Common myeloid progenitor, CD34-positive (primary cell): ENCODE results near the gene LYZL1.

Experiments used
- CTCF ChIA-PET: fragments of 350-600 bp; sonication (Branson Sonifier 250); formaldehyde crosslinking; loops from one replicate; lab custom pipeline; 2021; ENCODE audit warnings: antibody characterized with exemption; lab: Charles Lee
- POLR2A ChIA-PET: fragments of 350-600 bp; sonication (Branson Sonifier 250); formaldehyde crosslinking; loops from one replicate; lab custom pipeline; 2021; ENCODE audit warnings: antibody characterized with exemption; lab: Charles Lee
- DNase-seq, 3 donors: peaks; one replicate each; pipeline versions ENCODE4 v3.0.0 to v3.0.0-alpha.2; 2013
- H3K27ac ChIP-seq, 2 experiments: 1 replicate in 1 of 2; 2 replicates in 1 of 2; pipeline ENCODE4 v1.7.0; 2013; ENCODE audit warnings: inconsistent platforms in 2 of 2, low read length in 2 of 2, mild to moderate bottlenecking in 2 of 2, low read depth in 1 of 2, moderate library complexity in 1 of 2; ENCODE audit not compliant: severe bottlenecking in 2 of 2, insufficient read depth in 1 of 2, poor library complexity in 1 of 2
- H3K27me3 ChIP-seq, 5 experiments: replicated peaks in 2 of 5; 1 replicate in 3 of 5; 2 replicates in 2 of 5; pipeline versions ENCODE4 v1.6.1 to v1.7.0; 2013; ENCODE audit warnings: low read length in 4 of 5, mild to moderate bottlenecking in 2 of 5, moderate library complexity in 2 of 5, inconsistent platforms in 1 of 5; ENCODE audit not compliant: insufficient read depth in 5 of 5, control insufficient read depth in 4 of 5
- H3K36me3 ChIP-seq, 4 experiments: 1 replicate in 2 of 4; 2 replicates in 2 of 4; pipeline versions ENCODE4 v1.6.1 to v1.7.0; 2013; ENCODE audit warnings: low read length in 3 of 4, control low read depth in 1 of 4, mild to moderate bottlenecking in 1 of 4; ENCODE audit not compliant: control insufficient read depth in 4 of 4, insufficient read depth in 4 of 4
- H3K4me1 ChIP-seq, 4 experiments: 1 replicate in 3 of 4; 2 replicates in 1 of 4; pipeline versions ENCODE4 v1.6.1 to v1.7.1; 2013; ENCODE audit warnings: low read length in 3 of 4, mild to moderate bottlenecking in 3 of 4, control low read depth in 1 of 4, inconsistent platforms in 1 of 4, moderate library complexity in 1 of 4; ENCODE audit not compliant: control insufficient read depth in 4 of 4, insufficient read depth in 4 of 4; ENCODE audit errors: control extremely low read depth in 1 of 4
- H3K4me3 ChIP-seq, 7 experiments: 1 replicate in 4 of 7; 2 replicates in 3 of 7; pipeline versions ENCODE4 v1.5.1 to v1.7.0; 2013; ENCODE audit warnings: mild to moderate bottlenecking in 7 of 7, low read length in 6 of 7, moderate library complexity in 6 of 7, inconsistent platforms in 2 of 7, low read depth in 2 of 7, control low read depth in 1 of 7; ENCODE audit not compliant: insufficient read depth in 4 of 7, control insufficient read depth in 1 of 7; ENCODE audit errors: extremely low read depth in 1 of 7
- H3K9me3 ChIP-seq, 5 experiments: 1 replicate in 4 of 5; 2 replicates in 1 of 5; pipeline versions ENCODE4 v1.6.1 to v1.7.1; 2013; ENCODE audit warnings: low read length in 4 of 5, mild to moderate bottlenecking in 2 of 5, inconsistent platforms in 1 of 5, low read depth in 1 of 5, moderate library complexity in 1 of 5; ENCODE audit not compliant: control insufficient read depth in 4 of 5, insufficient read depth in 2 of 5; ENCODE audit errors: control extremely low read depth in 1 of 5
- WGBS: methylation state at CpG from one replicate; pipeline ENCODE4 v1.1.5; 2013; ENCODE audit not compliant: insufficient coverage; 5-methylcytosine and 5-hydroxymethylcytosine counted together

The LYZL1 gene

DNA sequence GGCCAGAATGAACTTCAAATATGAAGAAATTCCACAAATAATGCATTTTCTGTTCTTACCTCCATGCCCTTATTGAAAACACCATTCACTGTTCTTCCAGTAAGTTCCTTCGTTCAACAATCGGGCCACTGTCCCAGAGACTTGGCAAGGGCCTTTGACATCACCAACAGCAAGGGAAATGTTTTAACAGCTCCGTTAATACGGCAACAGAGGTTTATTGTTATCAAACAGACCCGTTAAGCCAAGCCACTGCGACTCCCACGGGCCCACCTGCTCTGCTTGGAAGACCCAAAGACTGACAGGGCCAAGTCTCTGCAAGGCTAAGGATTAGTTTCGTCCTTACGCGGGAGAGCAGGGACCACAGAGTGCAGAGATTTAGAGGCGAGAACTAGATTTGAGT is 43.4 kb upstream of the LYZL1 start:
- Histone ChIP-seq H3K27me3 (peaks cover 0 to 21% (median 10%) of the 10 kb centered on the region in 5 experiments), H3K27ac (no peak overlapping the region), H3K9me3 (peaks cover 0 to 2% (median 0%) of the 10 kb centered on the region in 5 experiments), H3K4me1 (no peaks in the 10 kb centered on the region), H3K4me3 (no peak overlapping the region), H3K36me3 (no peaks in the 10 kb centered on the region)
- WGBS, result 97% methylated on average over 11 of the region's 11 CpGs
- ChIA-PET POLR2A (no interaction called here), CTCF (no interaction called here)
- DNase-seq, result no peak

DNA sequence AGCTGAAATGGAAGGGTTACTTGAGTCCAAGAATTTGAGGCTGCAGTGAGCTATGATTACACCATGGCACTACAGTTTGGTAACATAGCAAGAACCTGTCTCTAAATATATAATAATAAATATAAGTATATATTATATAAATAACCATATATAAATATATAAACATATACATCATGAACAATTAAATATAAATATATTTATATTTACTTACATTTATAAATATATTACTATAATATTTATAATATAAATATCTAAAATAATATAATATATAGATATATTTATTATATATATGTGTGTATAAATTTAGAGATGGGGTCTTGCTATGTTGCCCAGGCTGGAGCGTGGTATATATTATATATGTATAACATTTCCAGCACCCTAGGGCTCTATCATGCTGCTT is 42.4 kb upstream of the LYZL1 start:
- CTCF ChIA-PET, result no interaction called here
- peaks cover 0 to 23% (median 12%) of the 10 kb centered on the region in 5 experiments for H3K27me3 ChIP-seq

DNA sequence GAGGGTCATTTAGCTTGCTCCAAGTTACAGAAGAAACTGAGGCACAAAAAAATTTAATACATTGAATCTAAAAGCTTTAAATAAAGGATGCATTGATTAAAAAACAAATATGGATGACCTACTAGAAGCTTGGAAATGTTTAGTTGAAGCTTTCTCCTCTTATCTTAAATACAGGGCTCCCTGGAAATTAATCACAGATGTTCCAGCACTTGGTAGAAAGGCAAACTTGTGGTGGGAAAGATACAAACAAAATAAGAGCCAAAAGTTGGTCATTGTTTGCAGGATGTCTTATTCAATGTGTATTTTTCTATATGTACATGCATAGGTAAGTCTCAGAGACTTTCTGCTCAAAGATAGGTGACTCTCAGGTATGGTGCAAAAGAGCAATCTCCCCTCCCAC is 40.7 kb upstream of the LYZL1 start:
- Histone ChIP-seq H3K4me3 (no peak overlapping the region), H3K27me3 (peaks cover 0 to 34% (median 19%) of the 10 kb centered on the region in 5 experiments), H3K4me1 (no peaks in the 10 kb centered on the region), H3K27ac (no peak overlapping the region), H3K36me3 (no peaks in the 10 kb centered on the region), H3K9me3 (peaks cover 0 to 2% (median 0%) of the 10 kb centered on the region in 5 experiments)
- CTCF ChIA-PET, result interaction anchor here (1.7 kb wide), 1 partner anchor 33 kb away, joined by 4 read pairs; no protein-coding TSS in a partner anchor
- no peak for DNase-seq
- POLR2A ChIA-PET, result no interaction called here

More for the DNA sequence above, 42.4 kb upstream of the LYZL1 start:
- no peak for DNase-seq
- WGBS, result no CpG with 5 or more reads among the region's 1 CpG
- no peak overlapping the region for H3K27ac ChIP-seq
- POLR2A ChIA-PET, result interaction anchor here (0.6 kb wide), 1 partner anchor 457 kb away, joined by 3 read pairs; no protein-coding TSS in a partner anchor
- H3K4me3 ChIP-seq, result no peak overlapping the region
- H3K9me3 ChIP-seq, result peaks cover 0 to 2% (median 0%) of the 10 kb centered on the region in 5 experiments
- no peaks in the 10 kb centered on the region for H3K4me1 ChIP-seq
- H3K36me3 ChIP-seq, result no peaks in the 10 kb centered on the region

DNA sequence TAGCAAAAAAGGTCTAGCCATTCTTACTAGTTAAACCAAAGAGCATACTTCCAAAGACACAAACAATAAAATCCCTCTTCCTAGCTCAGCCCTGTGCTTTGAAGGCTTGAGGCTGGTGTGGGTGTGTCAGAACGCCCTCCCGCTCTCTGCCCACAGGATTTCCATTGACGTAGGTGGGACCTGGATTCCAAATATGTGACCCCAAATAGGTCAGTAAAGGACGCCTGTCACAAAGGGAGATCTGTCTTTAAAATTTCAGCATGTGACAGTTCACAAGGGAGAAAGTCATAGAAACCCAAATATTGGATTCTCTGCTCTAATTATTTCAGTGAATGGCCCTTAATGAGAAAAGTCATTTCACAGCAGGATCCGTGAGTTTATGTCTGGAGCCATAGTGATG is 39.9 kb upstream of the LYZL1 start:
- ChIA-PET POLR2A (no interaction called here), CTCF (interaction anchor here (1.7 kb wide), 1 partner anchor 34 kb away, joined by 4 read pairs; no protein-coding TSS in a partner anchor)
- DNase-seq, result no peak
- Histone ChIP-seq H3K4me3 (no peak overlapping the region), H3K36me3 (no peaks in the 10 kb centered on the region), H3K4me1 (peaks cover 0 to 3% (median under 1%) of the 10 kb centered on the region in 4 experiments), H3K9me3 (peaks cover 0 to 2% (median 0%) of the 10 kb centered on the region in 5 experiments), H3K27me3 (peaks cover 0 to 43% (median 20%) of the 10 kb centered on the region in 5 experiments), H3K27ac (no peak overlapping the region)
- 97% methylated on average over 5 of the region's 5 CpGs for WGBS

DNA sequence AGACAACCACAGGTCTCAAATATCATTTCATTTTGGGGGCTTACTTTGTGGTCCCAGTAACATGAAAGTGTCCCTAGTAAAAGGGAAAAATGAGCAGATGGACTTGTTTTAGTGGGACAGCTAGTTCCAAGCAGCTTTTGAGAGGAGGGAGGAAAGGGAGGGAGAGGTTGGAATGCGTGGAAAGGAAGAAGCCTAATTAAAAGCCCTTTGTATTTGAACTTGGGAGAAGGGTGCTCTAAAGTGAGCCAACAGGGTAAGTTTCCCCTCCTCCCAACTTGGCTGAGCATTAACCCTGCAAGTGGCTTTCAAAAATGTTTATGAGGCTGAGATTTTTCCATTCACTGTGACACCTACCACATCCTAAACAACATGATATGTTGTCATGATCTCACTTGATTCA is 38.8 kb upstream of the LYZL1 start:
- no peak overlapping the region for H3K27ac ChIP-seq
- peaks cover 0 to 53% (median 17%) of the 10 kb centered on the region in 5 experiments for H3K27me3 ChIP-seq
- H3K4me3 ChIP-seq, result no peak overlapping the region
- ChIA-PET CTCF (no interaction called here), POLR2A (no interaction called here)
- DNase-seq, result no peak
- H3K9me3 ChIP-seq, result peaks cover 0 to 2% (median 0%) of the 10 kb centered on the region in 5 experiments
- peaks cover 0 to 12% (median 7%) of the 10 kb centered on the region in 4 experiments for H3K4me1 ChIP-seq
- H3K36me3 ChIP-seq, result no peaks in the 10 kb centered on the region
- no CpG with 5 or more reads among the region's 1 CpG for WGBS

DNA sequence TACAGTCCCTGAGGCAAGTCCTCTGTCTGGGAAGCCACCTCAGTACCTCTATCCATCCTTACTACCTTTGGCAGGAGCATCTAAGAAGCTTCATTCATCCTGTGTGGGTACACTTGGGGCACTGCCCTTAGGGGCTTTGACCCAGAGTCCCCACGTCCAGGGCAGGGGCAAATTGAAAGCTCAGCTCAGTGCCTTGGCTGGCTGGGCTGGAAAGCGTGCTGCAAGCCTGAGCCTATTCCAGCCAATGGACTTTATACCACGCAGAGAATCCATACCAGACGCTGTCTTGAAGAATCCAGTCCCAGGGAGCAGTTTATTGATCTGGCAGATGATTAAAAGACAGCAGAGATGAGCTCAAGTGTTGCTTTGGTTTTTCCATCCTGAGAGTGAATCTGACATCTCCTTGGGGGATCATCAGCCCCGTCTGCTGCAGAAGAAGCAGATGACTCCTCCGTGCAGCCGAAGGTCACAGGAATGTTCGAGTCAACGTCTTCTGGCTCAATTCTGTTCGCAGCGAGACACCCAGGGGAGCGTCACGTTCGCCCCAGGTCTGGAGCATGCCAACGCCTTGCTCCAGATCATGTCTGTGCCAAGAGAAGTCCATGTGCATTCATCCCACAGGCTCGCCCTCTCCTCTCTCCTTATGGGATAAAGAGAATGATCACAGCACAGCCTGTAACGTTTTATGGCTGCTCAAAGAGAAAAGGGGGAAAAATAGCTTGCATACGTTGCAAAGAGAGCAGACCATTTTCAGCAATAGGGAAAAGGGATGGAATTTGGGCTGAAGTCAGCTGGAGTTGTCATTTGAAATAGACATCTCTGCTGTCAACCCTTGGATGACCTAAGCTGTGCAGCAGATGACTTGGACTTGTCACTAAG is 35.8 kb upstream of the LYZL1 start:
- peaks cover 0 to 75% (median 20%) of the 10 kb centered on the region in 5 experiments for H3K27me3 ChIP-seq

DNA sequence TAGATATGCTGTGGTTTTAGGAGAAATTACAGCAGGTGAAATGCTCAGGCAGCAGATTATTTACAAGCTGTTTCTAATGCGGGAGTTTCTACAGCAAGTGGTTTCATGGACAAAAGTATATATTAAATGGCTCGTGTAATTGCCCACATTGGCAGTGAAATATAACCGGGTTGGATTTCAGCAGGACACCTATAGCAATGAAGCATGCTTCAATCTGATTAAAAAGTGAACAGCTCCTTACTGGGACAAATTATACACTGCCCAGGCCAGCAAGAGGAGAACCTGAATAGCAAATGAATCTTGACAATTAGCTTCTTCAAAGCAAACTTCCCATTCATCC is 35.2 kb upstream of the LYZL1 start:
- Histone ChIP-seq H3K36me3 (no peaks in the 10 kb centered on the region), H3K4me3 (no peak overlapping the region), H3K27me3 (peaks cover 0 to 78% (median 20%) of the 10 kb centered on the region in 5 experiments), H3K27ac (no peak overlapping the region), H3K4me1 (peaks cover 7 to 12% (median 8%) of the 10 kb centered on the region in 4 experiments), H3K9me3 (peaks cover 0 to 2% (median 0%) of the 10 kb centered on the region in 5 experiments)
- ChIA-PET CTCF (no interaction called here), POLR2A (interaction anchor here (0.6 to 0.7 kb wide), 2 partner anchors 111 to 1146 kb away, joined by 3 to 4 read pairs; no protein-coding TSS in a partner anchor)
- 89% methylated on average over 3 of the region's 3 CpGs for WGBS
- DNase-seq, result no peak

More for the DNA sequence above, 35.8 kb upstream of the LYZL1 start:
- no peak for DNase-seq
- POLR2A ChIA-PET, result interaction anchor here (0.6 to 0.7 kb wide), 2 partner anchors 110 to 1146 kb away, joined by 3 to 4 read pairs; no protein-coding TSS in a partner anchor
- CTCF ChIA-PET, result interaction anchor here (2.4 kb wide), 1 partner anchor 8 kb away, joined by 7 read pairs; no protein-coding TSS in a partner anchor
- Histone ChIP-seq H3K27ac (no peak overlapping the region), H3K9me3 (peaks cover 0 to 2% (median 0%) of the 10 kb centered on the region in 5 experiments), H3K36me3 (no peaks in the 10 kb centered on the region), H3K4me3 (no peak overlapping the region), H3K4me1 (peaks cover 7 to 12% (median 8%) of the 10 kb centered on the region in 4 experiments)
- 93% methylated on average over 17 of the region's 18 CpGs for WGBS
